Mesodermal cell (in vitro differentiated cells): Measurements from ENCODE around the gene C22orf42.

Source experiments
- H3K27ac ChIP-seq: 2 replicates; pipeline ENCODE4 v1.7.0; 2013; ENCODE audit warnings: mild to moderate bottlenecking, low read depth, low read length, moderate library complexity; ENCODE audit not compliant: severe bottlenecking
- H3K36me3 ChIP-seq: 2 replicates; pipeline ENCODE4 v1.7.1; 2013; ENCODE audit warnings: mild to moderate bottlenecking, low read length, moderate library complexity; ENCODE audit not compliant: control insufficient read depth, insufficient read depth
- H3K4me1 ChIP-seq: one replicate; pipeline ENCODE4 v1.7.1; 2013; ENCODE audit warnings: mild to moderate bottlenecking, low read length; ENCODE audit not compliant: insufficient read depth, control insufficient read depth, poor library complexity, severe bottlenecking
- H3K4me3 ChIP-seq: 2 replicates; pipeline ENCODE4 v1.7.0; 2013; ENCODE audit warnings: low read length, control low read depth, mild to moderate bottlenecking; ENCODE audit not compliant: insufficient read depth, poor library complexity, severe bottlenecking; ENCODE audit errors: extremely low read depth
- H3K9me3 ChIP-seq: 2 replicates; pipeline ENCODE4 v1.7.1; 2013; ENCODE audit warnings: mild to moderate bottlenecking, low read length, moderate library complexity; ENCODE audit not compliant: control insufficient read depth
- WGBS, 2 experiments: methylation state at CpG; one replicate each; pipeline ENCODE4 v1.1.5; 2013; ENCODE audit warnings: missing lambda C conversion rate in 2 of 2; ENCODE audit not compliant: insufficient coverage in 2 of 2; 5-methylcytosine and 5-hydroxymethylcytosine counted together

Gene C22orf42

DNA sequence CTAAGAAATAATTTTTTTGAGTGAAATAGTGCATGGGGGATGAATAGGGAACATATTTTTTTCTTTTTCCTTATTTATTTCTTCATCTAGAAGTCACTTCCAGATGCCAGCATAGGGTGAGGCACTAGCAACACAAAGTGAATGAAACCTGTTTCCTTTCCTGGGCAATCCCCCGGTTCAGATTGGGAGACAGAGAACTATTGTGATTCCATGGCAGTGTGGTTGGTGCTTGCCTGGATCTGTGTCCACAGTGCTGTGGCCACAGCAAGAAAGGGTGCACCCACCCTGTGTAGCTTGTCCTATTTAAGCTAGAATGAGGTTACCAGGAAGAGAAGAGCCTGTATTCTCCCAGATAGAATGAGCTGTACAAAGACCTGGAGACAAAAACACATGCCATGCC, 58.4 kb downstream of the C22orf42 start:
- no peaks in the 10 kb centered on the region for H3K4me1 ChIP-seq
- no peaks in the 10 kb centered on the region for H3K9me3 ChIP-seq
- 50% methylated on average over 1 of the region's 1 CpG; no CpG with 5 or more reads in 1 of the 2 experiments for WGBS, 2 experiments
- H3K4me3 ChIP-seq = no peak overlapping the region
- no peaks in the 10 kb centered on the region for H3K36me3 ChIP-seq
- H3K27ac ChIP-seq = no peak overlapping the region
